Thymus (tissue), 11 donors: ENCODE data around the gene ZNF618. TPM values are rescaled to one million over a fixed set of nuclear protein-coding genes. Genes with fewer than 3 reads are reported as not detected.

Experiments used
- DNase-seq, 9 donors: peaks; one replicate each; pipeline ENCODE4 v3.0.0-alpha.2; 2013; ENCODE audit warnings: low spot score in 9 of 9, low read depth in 6 of 9, missing footprints in 1 of 9
- H3K27ac ChIP-seq, 2 donors: one replicate each; pipeline ENCODE4 v1.5.1; 2013; ENCODE audit warnings: control low read depth in 1 of 2, low read depth in 1 of 2, low read length in 1 of 2, mild to moderate bottlenecking in 1 of 2, moderate library complexity in 1 of 2
- H3K27me3 ChIP-seq, 2 donors: one replicate each; pipeline ENCODE4 v1.5.1; 2013; ENCODE audit warnings: low read length in 1 of 2; ENCODE audit not compliant: control insufficient read depth in 2 of 2, insufficient read depth in 1 of 2
- H3K36me3 ChIP-seq, 2 donors: one replicate each; pipeline ENCODE4 v1.5.1; 2013; ENCODE audit warnings: low read length in 1 of 2, mild to moderate bottlenecking in 1 of 2, moderate library complexity in 1 of 2; ENCODE audit not compliant: control insufficient read depth in 2 of 2, insufficient read depth in 2 of 2
- H3K4me1 ChIP-seq, 2 donors: one replicate each; pipeline ENCODE4 v1.5.1; 2013; ENCODE audit warnings: low read length in 2 of 2; ENCODE audit not compliant: control insufficient read depth in 2 of 2, insufficient read depth in 2 of 2
- H3K4me3 ChIP-seq, 2 donors: one replicate each; pipeline ENCODE4 v1.5.1; 2013; ENCODE audit warnings: low read length in 2 of 2, control low read depth in 1 of 2, mild to moderate bottlenecking in 1 of 2
- H3K9me3 ChIP-seq, 2 donors: one replicate each; pipeline ENCODE4 v1.5.1; 2013; ENCODE audit warnings: low read length in 1 of 2, mild to moderate bottlenecking in 1 of 2; ENCODE audit not compliant: control insufficient read depth in 2 of 2, insufficient read depth in 1 of 2
- WGBS: extraction: QIAGEN DNeasy Blood & Tissue Kit; methylation state at CpG from one replicate; pipeline ENCODE4 v1.1.7; 2013; 5-methylcytosine and 5-hydroxymethylcytosine counted together
- polyA plus RNA-seq: library from polyadenylated mRNA; stranded (reverse); fragments of 200-250 nt; gene quantifications from one replicate; pipeline ENCODE4 v1.2.3, GENCODE V29; 2013
- total RNA-seq: library from RNA; stranded (reverse); fragments of 120-200 nt; gene quantifications from one replicate; pipeline ENCODE4 v1.2.4, GENCODE V29; 2013
- donor health status: healthy.

ZNF618 gene
- total and polyA plus RNA-seq, 2 donors: 1.6 to 1.8 TPM

- DNase-seq: no peak
- no peak overlapping the region for H3K4me3 ChIP-seq
- H3K9me3 ChIP-seq: no peaks in the 10 kb centered on the region
- H3K36me3 ChIP-seq: no peaks in the 10 kb centered on the region
- peaks cover 4 to 20% of the 10 kb centered on the region in 2 donors for H3K4me1 ChIP-seq
- H3K27me3 ChIP-seq: no peaks in the 10 kb centered on the region
- 96% methylated on average over 12 of the region's 12 CpGs for WGBS
- no peak overlapping the region for H3K27ac ChIP-seq
Measured at GRCh38 chr9:113989017-113989713, 113.1 kb downstream of the ZNF618 start.

- Histone ChIP-seq H3K9me3 (no peaks in the 10 kb centered on the region), H3K27me3 (no peaks in the 10 kb centered on the region), H3K4me3 (no peak overlapping the region), H3K27ac (no peak overlapping the region), H3K4me1 (peaks cover 4 to 23% of the 10 kb centered on the region in 2 donors), H3K36me3 (no peaks in the 10 kb centered on the region)
- WGBS: 95% methylated on average over 5 of the region's 5 CpGs
- DNase-seq: no peak
Measured at GRCh38 chr9:113989714-113990569, 113.8 kb downstream of the ZNF618 start.

- Histone ChIP-seq H3K27ac (no peak overlapping the region), H3K4me3 (no peak overlapping the region), H3K4me1 (peaks cover 4 to 23% of the 10 kb centered on the region in 2 donors), H3K9me3 (no peaks in the 10 kb centered on the region), H3K36me3 (no peaks in the 10 kb centered on the region), H3K27me3 (no peaks in the 10 kb centered on the region)
- DNase-seq: no peak
- 85% methylated on average over 8 of the region's 8 CpGs for WGBS
Measured at GRCh38 chr9:113990570-113990907, 114.4 kb downstream of the ZNF618 start.

GRCh38 chr9:113990975-113991471 lies 114.9 kb downstream of the ZNF618 start:
- Histone ChIP-seq H3K27ac (no peak overlapping the region), H3K4me1 (peaks cover 4 to 23% of the 10 kb centered on the region in 2 donors), H3K4me3 (no peak overlapping the region), H3K36me3 (no peaks in the 10 kb centered on the region), H3K27me3 (no peaks in the 10 kb centered on the region), H3K9me3 (no peaks in the 10 kb centered on the region)
- WGBS: 93% methylated on average over 5 of the region's 5 CpGs
- no peak for DNase-seq

- H3K9me3 ChIP-seq: no peaks in the 10 kb centered on the region
- DNase-seq: no peak
- H3K4me1 ChIP-seq: peaks cover 4 to 23% of the 10 kb centered on the region in 2 donors
- no peak overlapping the region for H3K4me3 ChIP-seq
- 96% methylated on average over 3 of the region's 3 CpGs for WGBS
- no peaks in the 10 kb centered on the region for H3K27me3 ChIP-seq
- no peaks in the 10 kb centered on the region for H3K36me3 ChIP-seq
- no peak overlapping the region for H3K27ac ChIP-seq
Measured at GRCh38 chr9:113991714-113992113, 115.6 kb downstream of the ZNF618 start.

- no peak for DNase-seq
- Histone ChIP-seq H3K4me3 (no peak overlapping the region), H3K9me3 (no peaks in the 10 kb centered on the region), H3K36me3 (no peaks in the 10 kb centered on the region), H3K27me3 (no peaks in the 10 kb centered on the region), H3K27ac (no peak overlapping the region), H3K4me1 (peaks cover 4 to 23% of the 10 kb centered on the region in 2 donors)
- 67% methylated on average over 15 of the region's 15 CpGs for WGBS
Measured at GRCh38 chr9:113992276-113992951, 116.3 kb downstream of the ZNF618 start.

GRCh38 chr9:113992994-113993393 lies 116.9 kb downstream of the ZNF618 start:
- Histone ChIP-seq H3K4me1 (peaks cover 4 to 23% of the 10 kb centered on the region in 2 donors), H3K9me3 (no peaks in the 10 kb centered on the region), H3K4me3 (no peak overlapping the region), H3K36me3 (no peaks in the 10 kb centered on the region), H3K27ac (no peak overlapping the region), H3K27me3 (no peaks in the 10 kb centered on the region)
- peak in 2 of 9 donors; percentile 13 to 35 for DNase-seq
- 30% methylated on average over 6 of the region's 6 CpGs for WGBS

- no peaks in the 10 kb centered on the region for H3K27me3 ChIP-seq
- no peak overlapping the region for H3K4me3 ChIP-seq
- 43% methylated on average over 14 of the region's 14 CpGs for whole genome bisulfite sequencing
- peak in 1 of 9 donors; percentile 18 for DNase-seq
- H3K4me1 ChIP-seq: peaks cover 4 to 23% of the 10 kb centered on the region in 2 donors
- H3K27ac ChIP-seq: no peak overlapping the region
- no peaks in the 10 kb centered on the region for H3K36me3 ChIP-seq
- H3K9me3 ChIP-seq: no peaks in the 10 kb centered on the region
Measured at GRCh38 chr9:113993838-113994540, 117.9 kb downstream of the ZNF618 start.
